ENCODE measurements around the gene MMP2. TPM values are rescaled to one million over a fixed set of nuclear protein-coding genes. Genes with fewer than 3 reads are reported as not detected.

Gene MMP2
- total RNA-seq, 2 donors from 2014 or later: 249 to 351 TPM

- no peak overlapping the region for H3K4me3 ChIP-seq
- no peaks in the 10 kb centered on the region for H3K27me3 ChIP-seq (replicated peaks; ENCODE audit: insufficient read depth)
- no peak for ATAC-seq (ENCODE audit: insufficient number of reproducible peaks, low FRiP score, low read depth)
- H3K27ac ChIP-seq: no peak overlapping the region
- no peaks in the 10 kb centered on the region for H3K4me1 ChIP-seq (ENCODE audit: control insufficient read depth in 1 of 2, low read depth in 2 of 2)
- no peaks in the 10 kb centered on the region for H3K9me3 ChIP-seq
- DNase-seq (ENCODE audit: low spot score): no peak
- no peak for TF ChIP-seq CTCF (IDR thresholded peaks at IDR 0.05)
- H3K36me3 ChIP-seq: peaks cover 34% of the 10 kb centered on the region
Observed at GRCh38 chr16:55488306-55488705, 9.3 kb downstream of the MMP2 start.

GRCh38 chr16:55489119-55489955 lies 10.3 kb downstream of the MMP2 start:
- TF ChIP-seq CTCF (IDR thresholded peaks at IDR 0.05): no peak
- no peak for DNase-seq (ENCODE audit: low spot score)
- Histone ChIP-seq H3K27me3 (replicated peaks; ENCODE audit: insufficient read depth) (no peaks in the 10 kb centered on the region), H3K4me3 (no peak overlapping the region), H3K36me3 (peaks cover 28% of the 10 kb centered on the region), H3K4me1 (ENCODE audit: control insufficient read depth in 1 of 2, low read depth in 2 of 2) (no peaks in the 10 kb centered on the region), H3K27ac (no peak overlapping the region), H3K9me3 (no peaks in the 10 kb centered on the region)
- no peak for ATAC-seq (ENCODE audit: insufficient number of reproducible peaks, low FRiP score, low read depth)

- H3K27ac ChIP-seq: no peak overlapping the region
- no peaks in the 10 kb centered on the region for H3K27me3 ChIP-seq (replicated peaks; ENCODE audit: insufficient read depth)
- no peak for DNase-seq (ENCODE audit: low spot score)
- H3K4me3 ChIP-seq: no peak overlapping the region
- H3K4me1 ChIP-seq (ENCODE audit: control insufficient read depth in 1 of 2, low read depth in 2 of 2): peaks cover 0 to 4% of the 10 kb centered on the region in 2 donors
- TF ChIP-seq CTCF (IDR thresholded peaks at IDR 0.05): no peak
- no peak for ATAC-seq (ENCODE audit: insufficient number of reproducible peaks, low FRiP score, low read depth)
- peaks cover 24% of the 10 kb centered on the region for H3K36me3 ChIP-seq
- H3K9me3 ChIP-seq: no peaks in the 10 kb centered on the region
Observed at GRCh38 chr16:55489956-55490265, 10.9 kb downstream of the MMP2 start.

- Histone ChIP-seq H3K27me3 (replicated peaks; ENCODE audit: insufficient read depth) (no peaks in the 10 kb centered on the region), H3K4me3 (no peak overlapping the region), H3K4me1 (ENCODE audit: control insufficient read depth in 1 of 2, low read depth in 2 of 2) (peaks cover 0 to 8% of the 10 kb centered on the region in 2 donors), H3K27ac (no peak overlapping the region), H3K36me3 (peaks cover 24% of the 10 kb centered on the region), H3K9me3 (no peaks in the 10 kb centered on the region)
- ATAC-seq (ENCODE audit: insufficient number of reproducible peaks, low FRiP score, low read depth): no peak
- no peak for DNase-seq (ENCODE audit: low spot score)
- TF ChIP-seq CTCF (IDR thresholded peaks at IDR 0.05): no peak
Observed at GRCh38 chr16:55490301-55490700, 11.3 kb downstream of the MMP2 start.

- H3K27ac ChIP-seq: no peak overlapping the region
- no peak for ATAC-seq (ENCODE audit: insufficient number of reproducible peaks, low FRiP score, low read depth)
- H3K4me1 ChIP-seq (ENCODE audit: control insufficient read depth in 1 of 2, low read depth in 2 of 2): peaks cover 0 to 12% of the 10 kb centered on the region in 2 donors
- no peak for DNase-seq (ENCODE audit: low spot score)
- peaks cover 24% of the 10 kb centered on the region for H3K36me3 ChIP-seq
- no peaks in the 10 kb centered on the region for H3K27me3 ChIP-seq (replicated peaks; ENCODE audit: insufficient read depth)
- no peak for TF ChIP-seq CTCF (IDR thresholded peaks at IDR 0.05)
- H3K4me3 ChIP-seq: no peak overlapping the region
- no peaks in the 10 kb centered on the region for H3K9me3 ChIP-seq
Observed at GRCh38 chr16:55491691-55492090, 12.7 kb downstream of the MMP2 start.

Data from thoracic aorta (tissue), 2 donors.